HEK293T (cell line): ENCODE measurements around the gene CEBPE.

ENCODE experiments used
- ARNT ChIP-seq: fragments of 450-650 bp; IDR thresholded peaks from 2 replicates; pipeline ENCODE4 v1.6.1; 2017; ENCODE audit warnings: mild to moderate bottlenecking
- ELF4 ChIP-seq: fragments of 450-650 bp; IDR thresholded peaks from 2 replicates; pipeline ENCODE4 v1.6.1; 2017; ENCODE audit warnings: antibody characterized with exemption
- FOXK2 ChIP-seq: fragments of 450-650 bp; IDR thresholded peaks from 2 replicates; pipeline ENCODE4 v1.6.1; 2016; ENCODE audit warnings: mild to moderate bottlenecking
- FOXM1 ChIP-seq: fragments of 450-650 bp; IDR thresholded peaks from 2 replicates; pipeline ENCODE4 v1.6.1; 2017; ENCODE audit warnings: mild to moderate bottlenecking, borderline replicate concordance
- LEF1 ChIP-seq: fragments of 450-650 bp; IDR thresholded peaks from 2 replicates; pipeline ENCODE4 v1.6.1; 2017; ENCODE audit warnings: mild to moderate bottlenecking, borderline replicate concordance
- SUZ12 ChIP-seq: fragments of 450-650 bp; IDR thresholded peaks from 2 replicates; pipeline ENCODE4 v1.6.1; 2016; ENCODE audit warnings: mild to moderate bottlenecking
- TF ChIP-seq, protein P1 (sequence below): fragments of 450-650 bp; IDR thresholded peaks from 2 replicates; pipeline ENCODE4 v1.6.1; 2016

DNA sequence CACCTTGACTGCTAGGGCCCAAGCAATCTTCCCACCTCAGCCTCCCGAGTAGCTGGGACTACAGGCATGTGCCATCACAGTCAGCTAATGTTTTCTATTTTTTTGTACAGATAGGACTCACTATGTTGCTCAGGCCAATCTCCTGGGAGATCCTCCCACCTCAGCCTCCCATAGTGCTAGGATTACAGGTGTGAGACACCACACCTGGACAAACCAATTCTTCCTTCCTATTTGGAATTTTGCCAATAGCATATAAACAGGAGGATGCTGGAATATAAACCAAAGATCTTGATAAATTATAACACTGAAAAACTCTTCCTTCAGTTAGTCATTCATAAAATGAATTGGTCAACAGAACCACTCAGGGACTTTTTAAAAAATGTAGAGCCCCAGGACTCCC is 32.5 kb downstream of the CEBPE start:
- TF ChIP-seq ARNT (no peak), ELF4 (no peak), FOXM1 (no peak), LEF1 (no peak), SUZ12 (no peak), FOXK2 (no peak)
- TF ChIP-seq, protein P1, sequence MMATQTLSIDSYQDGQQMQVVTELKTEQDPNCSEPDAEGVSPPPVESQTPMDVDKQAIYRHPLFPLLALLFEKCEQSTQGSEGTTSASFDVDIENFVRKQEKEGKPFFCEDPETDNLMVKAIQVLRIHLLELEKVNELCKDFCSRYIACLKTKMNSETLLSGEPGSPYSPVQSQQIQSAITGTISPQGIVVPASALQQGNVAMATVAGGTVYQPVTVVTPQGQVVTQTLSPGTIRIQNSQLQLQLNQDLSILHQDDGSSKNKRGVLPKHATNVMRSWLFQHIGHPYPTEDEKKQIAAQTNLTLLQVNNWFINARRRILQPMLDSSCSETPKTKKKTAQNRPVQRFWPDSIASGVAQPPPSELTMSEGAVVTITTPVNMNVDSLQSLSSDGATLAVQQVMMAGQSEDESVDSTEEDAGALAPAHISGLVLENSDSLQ, result no peak
